WI38 (cell line): ENCODE measurements around the gene KRTAP10-10.
"Not testable (repeated sequence)": the region's sequence is repeated elsewhere in the genome, so short reads cannot be mapped to it uniquely, and the experiment has no call there.

Experiments
- H3K4me3 ChIP-seq: 2 replicates; pipeline ENCODE4 v1.5.1; 2011; ENCODE audit warnings: low read depth, mild to moderate bottlenecking, control low read depth, low read length
- CTCF ChIP-seq: IDR thresholded peaks from 2 replicates; pipeline ENCODE4 v1.5.1; 2012; ENCODE audit warnings: low read depth, mild to moderate bottlenecking, control low read depth, low read length

Gene KRTAP10-10

GRCh38 chr21:44653656-44654575 is 16.8 kb downstream of the KRTAP10-10 start:
- no peak for TF ChIP-seq CTCF
- H3K4me3 ChIP-seq = no peak overlapping the region

GRCh38 chr21:44654576-44655175 is 17.5 kb downstream of the KRTAP10-10 start, which contains the start of gene KRTAP12-4:
KRTAP12-4 (minus strand) TSS chr21:44654659; CDS start chr21:44654614, 45 bp downstream.
- TF ChIP-seq CTCF = no peak
- H3K4me3 ChIP-seq = no peak within 1 kb of the TSS

- no peak for TF ChIP-seq CTCF
These were observed 19.7 kb downstream of the KRTAP10-10 start for GRCh38 chr21:44656868-44657267.

GRCh38 chr21:44657635-44658540 is 20.7 kb downstream of the KRTAP10-10 start, which contains the start of gene KRTAP12-3:
KRTAP12-3 (plus strand) TSS chr21:44657932; CDS start chr21:44657980, 48 bp downstream.
- TF ChIP-seq CTCF = no peak
- no peak within 1 kb of the TSS for H3K4me3 ChIP-seq

More at GRCh38 chr21:44656868-44657267, 19.7 kb downstream of the KRTAP10-10 start:
- H3K4me3 ChIP-seq = no peak overlapping the region

GRCh38 chr21:44658541-44658910 is 21.4 kb downstream of the KRTAP10-10 start:
- no peak for TF ChIP-seq CTCF
- no peak overlapping the region for H3K4me3 ChIP-seq

GRCh38 chr21:44658913-44659595 is 21.9 kb downstream of the KRTAP10-10 start:
- no peak for TF ChIP-seq CTCF
- no peak overlapping the region for H3K4me3 ChIP-seq

GRCh38 chr21:44661567-44661966 is 24.4 kb downstream of the KRTAP10-10 start:
- H3K4me3 ChIP-seq = not testable (repeated sequence)
